ENCODE data around the gene QKI. TPM values are rescaled to one million over a fixed set of nuclear protein-coding genes. Genes with fewer than 3 reads are reported as not detected.

Gene QKI
- total RNA-seq, 2 donors from 2014 or later = 366 to 434 TPM

- Histone ChIP-seq H3K4me3 (no peak overlapping the region), H3K36me3 (no peaks in the 10 kb centered on the region), H3K27me3 (no peaks in the 10 kb centered on the region), H3K27ac (no peak overlapping the region), H3K9me3 (peaks cover 0 to 6% of the 10 kb centered on the region in 2 donors), H3K4me1 (peaks cover 0 to 6% of the 10 kb centered on the region in 2 donors)
- no peak for TF ChIP-seq CTCF (IDR thresholded peaks at IDR 0.05)
- DNase-seq (ENCODE audit: low spot score) = no peak
These were observed 211.8 kb downstream of the QKI start for GRCh38 chr6:163626073-163626867.

- Histone ChIP-seq H3K4me1 (peaks cover 0 to 6% of the 10 kb centered on the region in 2 donors), H3K27me3 (no peaks in the 10 kb centered on the region), H3K36me3 (no peaks in the 10 kb centered on the region), H3K4me3 (no peak overlapping the region), H3K9me3 (peaks cover 0 to 6% of the 10 kb centered on the region in 2 donors), H3K27ac (no peak overlapping the region)
- no peak for TF ChIP-seq CTCF (IDR thresholded peaks at IDR 0.05)
- DNase-seq (ENCODE audit: low spot score) = no peak
These were observed 212.9 kb downstream of the QKI start for GRCh38 chr6:163627274-163628062.
